Measurements from ENCODE around the gene RGL2.
A peak's percentile ranks its signal among the peaks of the same experiment; 100 is the strongest.
"Not testable (repeated sequence)": the region's sequence is repeated elsewhere in the genome, so short reads cannot be mapped to it uniquely, and the experiment has no call there.

RGL2 gene

GRCh38 chr6:33273924-33274902 lies 24.5 kb downstream of the RGL2 start:
- DNase-seq (ENCODE audit: low spot score), result no peak

- DNase-seq (ENCODE audit: low spot score), result no peak
These were observed 25.4 kb downstream of the RGL2 start for GRCh38 chr6:33273129-33273923.

DNA sequence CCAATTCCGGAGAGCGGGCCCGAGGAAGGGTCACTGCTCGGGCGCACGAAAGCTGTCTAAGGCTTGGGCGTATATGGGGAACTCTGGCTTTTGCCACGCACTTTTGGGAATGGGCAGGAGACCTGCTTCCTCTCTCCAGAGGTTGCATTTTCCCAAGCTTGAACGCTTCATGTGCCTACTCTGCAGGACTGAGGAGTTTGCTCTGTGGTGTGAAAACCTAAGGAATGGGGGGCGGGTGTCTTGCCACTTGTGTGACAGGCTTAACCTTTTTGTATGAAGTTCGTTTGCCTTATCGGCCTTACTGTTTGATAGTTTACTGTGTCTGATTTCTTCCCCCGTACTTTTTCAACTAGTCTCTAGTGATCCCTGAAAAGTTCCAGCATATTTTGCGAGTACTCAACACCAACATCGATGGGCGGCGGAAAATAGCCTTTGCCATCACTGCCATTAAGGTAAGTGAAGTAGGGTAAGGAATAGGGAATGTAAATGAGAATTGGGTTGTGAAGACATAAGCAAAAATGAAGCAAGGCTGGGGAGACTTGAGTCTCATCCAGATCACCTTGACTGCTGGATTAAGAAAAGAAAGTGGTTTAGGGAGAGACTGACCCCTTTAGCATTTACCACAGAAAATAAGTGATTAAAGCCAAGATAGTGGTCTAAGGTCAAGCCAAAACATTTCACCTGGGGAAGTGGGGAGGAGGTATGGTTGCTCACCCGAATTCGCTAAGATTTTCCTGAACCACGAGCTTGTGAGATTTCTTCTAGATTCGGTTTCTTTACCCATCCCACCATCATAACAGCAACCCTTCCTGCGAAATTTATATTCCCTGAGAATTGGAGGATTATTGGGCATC lies 26.2 kb downstream of the RGL2 start:
- DNase-seq (ENCODE audit: low spot score), result no peak

- DNase-seq (ENCODE audit: low spot score), result peak; percentile 100
These were observed 27.1 kb downstream of the RGL2 start, which contains the start of the genes RPS18 and VPS52 for GRCh38 chr6:33271468-33272274. TSS of gene RPS18 (plus strand) at chr6:33272075. CDS start at chr6:33272120, 45 bp downstream. TSS of gene VPS52 (minus strand) at chr6:33271876. CDS start at chr6:33271675, 201 bp downstream.

- DNase-seq (ENCODE audit: low spot score), result no peak
These were observed 27.6 kb downstream of the RGL2 start for GRCh38 chr6:33271117-33271467.

DNA sequence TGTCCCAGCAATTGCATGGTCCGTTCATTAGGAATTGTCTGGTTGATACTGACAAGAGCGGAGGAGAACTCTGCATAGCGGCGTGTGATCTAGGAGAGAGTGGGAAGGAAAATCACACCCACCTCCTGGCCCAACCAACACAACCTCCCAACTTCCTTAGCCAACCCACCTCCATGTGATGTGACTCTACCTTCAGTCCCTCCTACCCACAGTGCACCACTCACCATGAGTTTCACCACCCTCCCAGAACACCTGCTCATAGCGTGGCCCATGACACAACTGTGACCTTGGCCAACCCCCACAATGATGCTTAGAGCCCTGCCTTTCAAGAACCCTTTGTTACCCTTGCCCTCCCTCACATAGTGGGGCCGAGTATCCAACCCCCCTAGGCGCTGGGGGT lies 34.7 kb downstream of the RGL2 start:
- DNase-seq (ENCODE audit: low spot score), result no peak

DNA sequence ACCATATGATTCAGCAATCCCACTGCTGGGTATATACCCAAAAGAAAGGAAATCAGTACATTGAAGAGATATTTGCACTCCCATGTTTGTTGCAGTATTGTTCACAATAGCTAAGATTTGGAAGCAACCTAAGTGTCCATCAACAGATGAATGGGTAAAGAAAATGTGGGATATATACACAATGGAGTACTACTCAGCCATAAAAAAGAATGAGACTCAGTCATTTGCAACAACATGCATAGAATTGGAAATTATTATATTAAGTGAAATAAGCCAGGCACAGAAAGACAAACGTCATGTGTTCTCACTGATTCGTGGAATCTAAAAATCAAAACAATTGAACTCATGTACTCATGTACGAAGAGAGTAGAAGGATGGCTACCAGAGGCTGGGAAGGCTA lies 36.3 kb downstream of the RGL2 start:
- not testable (repeated sequence) for DNase-seq (ENCODE audit: low spot score)

GRCh38 chr6:33259032-33259431 lies 39.7 kb downstream of the RGL2 start:
- DNase-seq (ENCODE audit: low spot score), result no peak

DNA sequence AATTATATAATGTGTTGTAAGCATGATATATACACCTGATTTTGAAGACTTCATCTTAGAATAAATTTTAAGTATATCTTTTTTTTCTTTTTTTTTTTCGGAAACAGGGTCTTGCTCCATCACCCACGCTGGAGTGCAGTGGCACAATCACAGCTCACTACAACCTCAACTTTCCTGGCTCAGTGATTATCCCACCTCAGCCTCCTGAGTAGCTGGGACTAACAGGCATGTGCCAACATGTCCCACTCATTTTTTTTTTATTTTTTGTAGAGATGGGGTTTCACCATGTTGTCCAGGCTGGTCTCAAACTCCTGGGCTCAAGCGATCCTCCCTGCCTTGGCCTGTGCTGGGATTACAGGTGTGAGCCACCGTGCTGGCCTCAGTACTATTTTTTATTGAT lies 44.2 kb downstream of the RGL2 start:
- no peak for DNase-seq (ENCODE audit: low spot score)

- DNase-seq (ENCODE audit: low spot score), result no peak
These were observed 46.0 kb downstream of the RGL2 start for GRCh38 chr6:33252759-33253158.

DNA sequence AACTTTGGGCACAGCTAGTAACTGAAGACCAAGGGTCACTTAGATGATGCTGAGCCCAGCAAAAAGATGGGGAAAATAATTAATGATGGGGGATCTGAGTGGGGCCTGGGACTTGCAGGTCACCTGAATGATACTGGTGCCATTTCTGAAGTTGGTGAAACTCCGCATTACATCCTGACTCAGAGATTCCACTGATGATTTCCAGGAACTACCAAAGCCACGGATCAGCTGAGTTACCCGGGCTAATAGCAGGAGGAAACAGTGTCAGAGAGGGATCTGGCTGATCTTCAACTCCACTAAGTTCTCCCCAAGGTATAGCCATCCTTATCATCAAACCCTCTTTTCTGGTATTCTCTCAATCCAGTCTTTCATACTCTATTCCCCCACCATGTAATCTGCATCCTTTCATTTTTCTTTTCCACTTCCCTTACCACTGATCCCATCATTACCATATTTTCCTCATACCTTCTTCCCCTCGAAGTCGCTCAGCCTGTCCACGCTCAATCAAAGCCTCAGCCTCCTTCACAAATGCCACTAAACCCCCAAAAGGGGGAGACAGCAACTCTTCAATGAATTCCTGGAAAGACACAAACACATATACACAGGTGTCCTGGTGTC lies 47.2 kb downstream of the RGL2 start:
- DNase-seq (ENCODE audit: low spot score), result no peak

- no peak for DNase-seq (ENCODE audit: low spot score)
These were observed 48.0 kb downstream of the RGL2 start for GRCh38 chr6:33250731-33251130.

DNA sequence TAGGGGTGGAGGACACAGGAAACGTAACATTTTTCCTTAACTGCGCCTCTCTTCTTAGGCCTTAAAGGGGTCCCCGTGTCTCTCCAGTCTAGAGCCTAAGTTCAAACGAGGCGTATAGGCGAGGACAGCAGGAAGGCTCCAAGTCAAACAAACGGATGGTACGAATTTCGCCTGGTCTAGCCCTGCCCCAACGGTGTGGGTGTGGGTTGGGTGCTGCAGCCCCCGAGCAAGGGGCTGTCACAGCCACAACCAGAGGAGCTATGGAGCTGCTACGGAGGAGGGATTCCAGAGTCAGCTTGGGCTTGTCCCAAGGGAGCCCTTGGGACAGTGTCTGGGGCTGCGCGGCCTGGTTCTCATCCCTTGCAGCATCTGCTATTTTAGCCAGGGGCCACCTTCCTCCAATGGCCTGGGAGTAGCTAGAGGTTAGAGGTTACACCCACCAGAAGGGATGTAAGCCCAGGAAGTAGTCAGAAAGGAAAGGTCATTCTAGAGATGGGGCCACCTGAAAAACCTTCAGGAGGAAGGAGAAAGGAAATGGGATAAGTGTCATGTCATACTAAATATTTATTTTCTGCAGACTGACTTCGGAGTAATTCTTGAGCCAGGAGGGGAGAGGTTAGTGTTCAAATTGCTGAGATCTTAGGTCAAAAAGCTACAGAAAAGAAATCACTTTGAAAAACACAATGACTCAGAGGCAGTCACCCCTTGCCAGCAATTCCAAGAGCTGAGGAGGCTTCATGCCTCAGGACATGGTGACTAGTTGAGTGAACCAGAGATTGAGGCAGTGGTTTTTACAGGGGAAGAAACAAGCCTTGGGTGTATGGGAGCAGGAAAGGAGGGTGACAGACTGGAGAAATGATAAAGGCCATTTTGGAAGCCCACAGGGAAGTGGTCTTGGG lies 48.8 kb downstream of the RGL2 start:
- DNase-seq (ENCODE audit: low spot score), result no peak

GRCh38 chr6:33248932-33249731 lies 49.6 kb downstream of the RGL2 start:
- peak; percentile 99 for DNase-seq (ENCODE audit: low spot score)

DNA sequence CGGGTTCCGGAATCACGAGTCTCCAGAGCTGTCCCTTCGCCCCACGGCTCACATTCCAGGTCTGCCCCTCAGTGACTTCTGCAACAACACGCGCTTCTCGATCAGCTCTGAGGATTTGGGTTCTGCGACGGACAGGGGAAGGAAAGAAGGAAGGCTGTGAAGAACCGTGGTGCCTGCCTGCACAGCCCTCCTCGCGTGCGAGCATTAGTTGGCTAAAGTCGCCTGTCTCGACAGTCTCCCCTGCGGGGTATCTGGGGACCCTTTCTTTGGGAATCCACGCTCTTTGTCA lies 50.2 kb downstream of the RGL2 start:
- DNase-seq (ENCODE audit: low spot score), result no peak

GRCh38 chr6:33247977-33248642 lies 50.6 kb downstream of the RGL2 start:
- peak; percentile 87 for DNase-seq (ENCODE audit: low spot score)

DNA sequence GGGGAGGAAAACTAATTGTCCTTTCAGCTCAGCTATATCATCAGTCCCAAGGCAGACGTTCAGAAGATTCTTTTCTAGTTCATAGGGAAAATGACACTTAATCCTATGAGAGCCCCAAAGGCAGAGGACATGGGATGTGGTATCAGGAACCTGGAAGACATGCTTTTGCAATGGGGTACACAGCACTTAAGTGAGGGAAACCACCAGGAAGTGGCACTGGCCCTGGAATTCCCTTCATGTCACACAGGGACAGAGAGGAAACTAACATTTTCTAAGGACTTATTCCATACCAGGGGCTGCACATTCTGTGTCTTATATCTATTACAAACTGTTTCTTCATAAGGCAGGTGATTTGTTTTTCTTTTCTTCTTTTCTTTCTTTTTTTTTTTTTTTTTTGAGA lies 55.3 kb downstream of the RGL2 start:
- DNase-seq (ENCODE audit: low spot score), result no peak

- no peak for DNase-seq (ENCODE audit: low spot score)
These were observed 56.8 kb downstream of the RGL2 start for GRCh38 chr6:33241968-33242367.
